ENCODE data around the gene TMC3.

- TF ChIP-seq POLR2A (IDR thresholded peaks at IDR 0.05; ENCODE audit: low read depth, low read length) (no peak), POLR2AphosphoS5 (IDR thresholded peaks at IDR 0.05; ENCODE audit: low read depth, low read length) (no peak), TAF1 (IDR thresholded peaks at IDR 0.05; ENCODE audit: borderline replicate concordance, low read depth, low read length) (no peak)
Observed at GRCh38 chr15:81336568-81336967, 37.4 kb downstream of the TMC3 start.

Measured in GM12892 (cell line).